Epidermal melanocyte (primary cell): ENCODE measurements around the gene AUTS2.
"Not testable (repeated sequence)": the region's sequence is repeated elsewhere in the genome, so short reads cannot be mapped to it uniquely, and the experiment has no call there.

Experiments
- DNase-seq: peaks from one replicate; pipeline ENCODE4 v3.0.0; 2011; ENCODE audit warnings: low spot score; ENCODE audit not compliant: insufficient read length

The AUTS2 gene

DNA sequence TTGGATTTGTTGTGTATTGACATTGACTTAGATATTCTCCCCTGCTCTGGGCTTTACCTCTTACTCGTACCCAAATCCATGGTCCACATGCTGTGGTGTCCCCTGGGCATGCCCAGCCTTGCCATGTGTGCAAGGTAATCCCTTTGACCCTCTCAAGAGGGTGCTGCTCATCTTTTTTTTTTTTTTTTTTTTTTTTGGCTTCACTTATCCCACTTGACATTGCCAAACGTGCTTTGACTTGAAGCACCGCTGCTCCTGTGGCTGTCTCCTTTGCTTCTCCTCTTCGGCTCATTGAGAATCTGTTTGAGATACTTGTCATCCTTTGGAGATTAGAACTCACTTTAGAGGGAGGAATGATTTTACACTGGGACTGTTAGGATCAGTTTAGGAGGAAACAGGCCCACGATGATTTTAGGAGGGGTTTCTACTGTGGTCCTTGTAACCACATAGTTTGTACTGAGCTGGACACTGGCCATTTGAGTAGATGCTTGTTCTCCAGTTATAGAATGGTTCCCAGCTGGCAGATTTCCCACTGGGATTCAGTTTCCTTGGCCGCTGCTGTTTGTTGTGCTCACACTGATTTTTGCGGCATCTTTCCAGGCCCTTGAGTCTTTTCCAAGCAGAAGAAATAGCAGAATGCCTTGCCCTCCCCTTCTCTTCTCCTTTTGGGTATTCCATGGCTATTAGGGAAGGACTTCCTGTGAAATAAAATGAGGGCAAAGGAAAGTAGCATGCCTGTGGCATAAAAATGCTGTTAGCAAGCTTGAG lies 184.8 kb downstream of the AUTS2 start:
- no peak for DNase-seq

- not testable (repeated sequence) for DNase-seq
Observed at GRCh38 chr7:69786130-69786529, 187.9 kb downstream of the AUTS2 start.

DNA sequence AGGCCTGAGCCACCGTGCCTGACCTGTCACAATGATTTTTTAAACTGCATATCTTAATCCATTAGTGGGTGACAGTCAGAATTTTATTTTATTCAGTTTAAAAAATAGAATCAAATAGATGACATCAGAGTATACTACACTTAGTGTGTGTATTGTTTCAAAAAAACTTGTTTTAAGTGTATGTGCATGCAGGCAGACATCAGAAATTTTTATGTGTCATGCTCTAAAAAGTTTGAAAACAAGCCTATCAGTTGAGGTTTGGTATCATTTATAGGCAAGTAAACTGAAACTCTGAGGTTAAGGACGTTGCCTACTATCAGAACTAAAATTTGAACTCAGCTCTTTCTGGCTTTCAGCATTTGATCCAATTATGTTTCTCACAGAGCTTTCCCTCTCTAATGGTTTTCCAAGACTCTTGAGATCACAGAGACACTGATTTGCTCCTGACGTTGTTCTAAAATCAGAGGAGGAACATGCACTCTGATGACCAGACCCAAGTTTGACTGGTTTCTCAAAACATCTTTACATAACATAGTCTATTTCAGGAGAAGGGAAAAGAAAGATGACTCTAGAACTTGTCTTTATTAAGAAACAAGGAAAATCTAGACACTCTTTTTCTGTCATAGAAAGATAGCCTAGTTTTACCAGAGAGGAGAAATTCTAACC lies 188.6 kb downstream of the AUTS2 start:
- no peak for DNase-seq

GRCh38 chr7:69787736-69788431 lies 189.6 kb downstream of the AUTS2 start:
- DNase-seq, result no peak

GRCh38 chr7:69789563-69789962 lies 191.3 kb downstream of the AUTS2 start:
- no peak for DNase-seq

DNA sequence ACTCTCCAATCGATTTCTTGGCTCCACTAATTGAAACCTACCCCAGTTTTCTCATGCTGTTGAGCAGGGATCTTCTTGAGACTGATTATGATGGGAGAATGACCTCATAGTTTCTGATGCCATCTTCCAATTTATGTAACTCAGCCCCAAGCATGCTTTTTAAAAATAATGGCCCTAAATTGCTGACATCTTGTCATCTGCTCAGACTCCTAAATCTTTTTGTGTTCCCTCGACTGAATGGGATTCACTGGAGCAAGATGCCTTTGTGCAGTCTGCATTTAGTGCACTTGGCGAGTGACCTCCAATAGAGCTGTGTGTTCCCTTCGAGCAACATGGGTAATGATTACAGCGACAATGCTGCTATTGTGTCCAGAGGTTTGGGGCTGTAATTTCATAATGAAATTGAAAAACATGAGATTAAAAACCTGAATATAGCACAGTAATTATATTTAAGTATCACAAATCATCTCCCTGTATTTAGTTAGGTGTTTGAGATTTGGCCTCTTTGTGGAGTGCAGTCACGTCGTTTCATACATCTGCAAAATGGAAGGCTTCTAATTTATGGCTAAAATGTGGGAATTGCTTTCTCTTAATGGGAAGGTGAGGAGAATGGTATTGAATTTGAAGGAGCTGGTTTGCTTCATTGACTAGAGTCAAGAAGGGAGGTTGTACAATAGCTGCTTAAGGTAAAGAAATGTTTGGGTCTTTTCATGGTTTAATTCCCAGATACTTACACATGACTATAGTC lies 192.9 kb downstream of the AUTS2 start:
- DNase-seq, result no peak

DNA sequence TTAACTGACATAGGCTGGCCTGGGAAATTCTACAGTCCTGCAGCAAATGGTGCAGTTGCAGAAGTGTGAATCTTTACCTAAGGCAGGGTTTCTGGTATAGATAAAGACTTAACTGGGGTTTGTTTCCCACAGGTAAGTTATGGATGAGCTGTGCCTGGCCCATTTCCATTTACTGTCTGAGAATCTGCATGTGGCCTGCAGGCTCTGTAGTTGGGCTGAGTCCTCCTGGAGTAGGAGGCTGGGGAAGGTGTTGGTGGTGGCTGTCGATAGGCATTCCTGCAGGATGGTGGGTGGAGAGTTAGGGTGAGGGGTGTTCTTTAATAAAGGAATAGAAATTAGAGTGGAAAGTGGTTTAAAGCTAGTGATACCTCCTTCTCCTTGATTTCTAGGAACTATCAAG lies 193.5 kb downstream of the AUTS2 start:
- no peak for DNase-seq

DNA sequence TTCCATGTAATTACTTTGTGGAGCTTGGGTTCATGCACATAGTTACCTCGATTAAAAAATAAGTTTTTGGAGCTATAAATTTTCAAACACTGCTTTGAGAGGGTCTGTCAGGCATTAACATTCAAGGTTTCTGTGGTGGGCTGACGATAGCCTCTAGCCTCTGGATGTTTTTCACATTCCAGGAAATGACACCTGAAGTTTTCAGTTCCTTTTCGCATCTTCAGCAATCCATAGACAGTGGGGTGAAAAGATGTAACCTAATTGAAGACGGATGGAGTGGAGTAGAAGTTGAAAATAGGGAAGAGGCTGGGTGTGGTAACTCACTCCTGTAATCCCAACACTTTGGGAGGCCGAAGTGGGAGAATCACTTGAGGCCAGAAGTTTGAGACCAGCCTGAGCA lies 197.7 kb downstream of the AUTS2 start:
- no peak for DNase-seq

- no peak for DNase-seq
Observed at GRCh38 chr7:69796416-69796815, 198.1 kb downstream of the AUTS2 start.

- no peak for DNase-seq
Observed at GRCh38 chr7:69799048-69799697, 200.9 kb downstream of the AUTS2 start.

DNA sequence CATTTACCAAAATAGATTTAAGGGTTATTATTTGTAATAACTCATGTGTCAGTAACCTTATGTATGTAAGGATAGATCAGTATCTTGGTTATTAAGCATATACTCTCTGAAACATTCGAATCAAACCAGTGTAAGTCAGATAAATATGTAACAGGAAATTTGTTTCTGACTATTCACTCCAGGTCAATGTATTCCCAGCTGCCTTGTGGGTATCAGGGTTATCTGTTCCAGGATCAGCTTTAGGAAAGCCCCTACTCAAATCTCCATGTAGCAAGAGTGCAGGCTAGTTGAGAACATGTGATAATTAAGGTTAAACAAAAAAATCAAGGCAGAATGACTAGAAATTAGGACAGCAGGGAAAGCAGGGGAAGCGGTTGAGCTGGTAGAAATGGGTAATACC lies 201.7 kb downstream of the AUTS2 start:
- DNase-seq, result no peak

- no peak for DNase-seq
Observed at GRCh38 chr7:69800495-69800894, 202.2 kb downstream of the AUTS2 start.

GRCh38 chr7:69801729-69802682 lies 203.7 kb downstream of the AUTS2 start:
- no peak for DNase-seq

GRCh38 chr7:69803699-69804516 lies 205.6 kb downstream of the AUTS2 start:
- DNase-seq, result no peak

GRCh38 chr7:69804962-69805361 lies 206.7 kb downstream of the AUTS2 start:
- no peak for DNase-seq

GRCh38 chr7:69808391-69808790 lies 210.1 kb downstream of the AUTS2 start:
- DNase-seq, result no peak

GRCh38 chr7:69811476-69812308 lies 213.4 kb downstream of the AUTS2 start:
- no peak for DNase-seq

DNA sequence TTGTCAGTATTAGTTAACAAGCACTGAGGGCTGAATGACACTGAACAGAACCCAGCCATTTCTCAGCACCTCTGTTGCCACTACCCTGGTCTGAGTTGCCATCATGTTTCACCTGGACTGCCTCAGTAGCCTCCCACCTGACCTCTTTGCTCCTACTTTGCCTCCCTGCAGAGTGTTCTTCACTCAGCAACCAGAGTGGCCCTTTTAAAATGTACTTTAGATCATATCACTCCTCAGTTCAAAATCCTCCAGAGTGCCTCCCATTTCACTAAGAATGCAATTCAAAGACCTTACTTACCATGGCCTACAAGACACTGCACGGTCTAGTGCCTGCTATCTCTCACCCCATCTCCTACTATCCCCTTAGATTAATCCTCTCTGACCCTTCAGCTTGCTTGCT lies 214.5 kb downstream of the AUTS2 start:
- no peak for DNase-seq
